HG03095 (cell line): Measurements from ENCODE around the gene GPR156.

Source experiments
- ATAC-seq: cut with Tn5 transposase; IDR thresholded peaks from one replicate; pipeline ENCODE4 v1.9.1; 2021; ENCODE audit warnings: moderate library complexity; ENCODE audit not compliant: unreplicated experiment

Gene GPR156

DNA sequence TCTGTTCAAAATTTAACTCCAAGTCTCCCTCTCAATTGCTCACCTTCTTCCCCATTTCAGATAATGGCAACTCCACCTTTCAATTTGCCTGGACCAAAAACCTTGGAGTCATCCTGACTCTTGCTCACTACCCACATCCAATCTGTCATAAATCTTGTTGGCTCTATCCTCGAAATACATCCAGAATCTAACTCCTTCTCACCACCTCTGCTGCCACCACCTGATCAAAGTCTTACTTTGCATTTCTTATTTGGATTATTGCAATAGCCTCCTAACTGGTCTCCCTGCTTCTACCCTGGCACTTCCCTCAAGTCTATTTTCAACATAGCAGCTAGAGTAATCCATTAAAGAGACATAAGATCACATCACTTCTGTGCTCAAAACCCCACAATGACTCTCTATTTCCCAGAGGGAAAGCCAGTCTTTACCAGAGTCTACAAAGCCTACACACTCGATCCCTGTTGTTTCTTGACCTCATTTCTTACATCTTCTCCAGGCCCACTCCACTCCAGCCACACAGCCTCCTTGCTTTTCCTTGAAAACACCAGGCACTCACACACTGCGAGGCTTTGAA lies 86.6 kb downstream of the GPR156 start:
- no peak for ATAC-seq

DNA sequence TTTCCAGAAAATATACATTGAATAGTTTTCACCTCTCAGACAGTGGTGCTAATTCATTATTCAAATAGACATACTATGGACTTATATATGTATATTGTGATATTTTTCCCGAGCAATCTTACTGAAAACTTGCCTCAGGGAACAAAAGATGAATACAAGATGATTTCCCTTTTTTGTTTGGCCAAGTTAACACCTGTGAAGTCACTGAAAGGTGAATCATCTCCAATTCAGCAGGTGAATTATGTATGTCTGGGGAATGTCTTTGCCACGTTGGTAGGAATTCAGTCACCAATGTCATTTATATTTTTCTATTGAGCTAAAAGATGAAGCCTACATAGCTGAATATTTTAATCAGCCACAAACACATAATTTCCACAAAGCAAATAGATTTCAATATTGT lies 88.2 kb downstream of the GPR156 start:
- no peak for ATAC-seq

DNA sequence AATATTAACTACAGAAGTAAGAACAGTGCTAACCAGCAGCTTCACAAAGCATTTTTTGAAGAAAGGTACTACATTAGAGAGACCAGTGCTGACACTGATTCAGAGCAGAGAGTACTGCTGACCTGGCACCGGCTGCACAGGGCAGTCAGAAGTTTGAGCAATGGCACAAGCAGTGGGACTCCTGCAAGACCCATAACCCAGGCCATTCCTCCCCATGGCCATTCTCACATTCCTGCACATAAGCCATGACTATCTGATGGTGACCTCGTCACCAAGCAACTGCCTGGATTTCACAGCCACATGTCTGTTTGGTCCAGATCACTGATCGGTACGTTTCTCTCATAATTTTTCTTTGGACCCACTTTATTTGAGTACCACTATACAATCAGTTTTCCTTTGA lies 88.7 kb downstream of the GPR156 start:
- ATAC-seq = no peak

DNA sequence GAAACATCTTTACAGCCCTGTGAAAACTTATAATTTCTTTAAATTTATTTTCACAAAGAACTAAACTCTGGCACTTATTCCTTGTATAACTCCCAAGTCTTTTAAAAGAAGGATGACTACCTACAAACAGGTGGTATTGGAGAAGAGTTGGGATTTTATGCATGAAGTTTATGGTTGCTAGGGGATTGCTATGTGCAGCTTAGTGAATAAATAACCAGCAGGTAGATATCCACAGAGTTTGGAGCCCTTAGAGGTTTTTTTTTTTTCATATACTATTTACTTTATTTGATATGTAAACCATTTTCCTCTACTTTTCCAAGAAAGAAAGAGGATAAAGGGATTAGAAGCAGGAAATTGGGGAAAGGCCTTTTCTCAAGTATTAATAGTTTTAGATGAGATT lies 91.5 kb downstream of the GPR156 start:
- no peak for ATAC-seq

DNA sequence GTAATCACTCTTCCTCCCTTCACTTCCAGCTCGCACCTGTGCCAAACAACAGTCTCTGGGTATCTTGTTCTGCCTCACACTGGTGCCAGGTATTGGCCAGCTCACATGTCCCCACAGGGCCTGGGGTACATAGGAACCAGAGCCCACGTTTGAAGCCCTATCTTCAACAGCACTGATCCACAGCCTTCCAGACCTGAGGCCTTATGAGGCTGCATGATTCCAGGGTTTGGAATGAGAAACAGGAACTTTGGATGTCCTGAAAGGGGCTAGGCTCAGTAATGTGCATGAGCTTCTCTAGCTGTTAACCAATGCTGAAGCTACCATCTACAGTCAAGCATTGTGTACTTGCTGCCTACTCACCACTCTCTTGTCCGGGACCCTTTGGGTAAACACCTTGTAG lies 92.4 kb downstream of the GPR156 start:
- ATAC-seq = no peak

DNA sequence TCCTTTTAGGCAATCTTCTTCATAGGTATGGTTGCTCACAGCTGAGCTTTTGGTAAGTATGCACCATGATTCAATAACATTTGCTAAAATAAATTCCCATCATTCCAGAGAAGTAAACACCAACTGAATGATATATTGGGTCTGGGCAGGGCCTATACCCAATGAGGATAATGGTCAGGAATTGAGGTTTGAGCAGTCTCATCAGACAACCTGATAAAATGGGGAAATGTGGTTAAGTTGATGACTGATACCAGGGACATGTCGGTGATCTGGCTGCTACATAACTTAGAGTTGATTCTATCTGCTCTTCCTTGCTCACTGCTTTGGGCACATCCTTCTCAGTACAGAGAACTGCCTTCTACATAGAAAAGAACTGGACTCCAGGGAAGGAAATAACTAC lies 92.9 kb downstream of the GPR156 start:
- no peak for ATAC-seq

DNA sequence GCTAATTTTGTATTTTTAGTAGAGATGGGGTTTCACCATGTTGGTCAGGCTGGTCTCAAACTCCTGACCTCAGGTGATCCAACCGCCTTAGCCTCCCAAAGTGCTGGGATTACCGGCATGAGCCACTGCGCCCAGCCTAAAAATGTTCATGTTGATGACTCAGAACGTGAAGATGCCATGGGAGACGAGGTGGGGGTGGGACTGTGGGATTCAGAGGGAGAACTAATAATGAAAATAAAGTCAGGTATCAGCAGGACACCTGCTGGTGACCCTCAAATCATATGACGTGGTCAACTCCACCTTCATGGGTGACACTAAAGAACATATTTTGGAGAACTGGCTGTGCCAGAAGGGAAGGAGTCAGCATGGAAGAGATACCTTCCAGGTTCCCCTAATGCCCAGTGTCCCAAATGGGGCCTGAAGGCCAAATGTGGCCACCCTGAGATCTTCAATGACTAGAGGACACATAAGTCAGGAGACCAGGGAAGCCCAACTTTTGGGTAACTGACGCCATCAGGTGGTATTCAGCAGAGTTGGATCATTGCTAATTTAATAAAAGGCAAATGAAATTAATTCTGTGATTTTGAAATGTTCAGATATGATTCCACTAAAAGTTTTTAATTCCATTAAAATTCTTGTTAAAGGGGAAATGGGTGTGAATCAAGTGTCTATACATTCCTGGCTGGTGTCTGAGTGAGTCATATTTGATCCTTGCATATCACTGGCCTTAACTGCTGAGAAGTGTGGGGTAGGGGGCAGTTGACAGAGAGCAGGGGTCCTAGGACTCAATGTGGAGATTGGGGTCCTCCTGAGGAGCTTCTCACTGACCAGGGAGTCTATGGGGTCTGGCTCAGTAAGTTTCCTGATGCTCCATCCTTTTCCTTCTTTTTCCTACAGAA lies 102.2 kb downstream of the GPR156 start:
- no peak for ATAC-seq

DNA sequence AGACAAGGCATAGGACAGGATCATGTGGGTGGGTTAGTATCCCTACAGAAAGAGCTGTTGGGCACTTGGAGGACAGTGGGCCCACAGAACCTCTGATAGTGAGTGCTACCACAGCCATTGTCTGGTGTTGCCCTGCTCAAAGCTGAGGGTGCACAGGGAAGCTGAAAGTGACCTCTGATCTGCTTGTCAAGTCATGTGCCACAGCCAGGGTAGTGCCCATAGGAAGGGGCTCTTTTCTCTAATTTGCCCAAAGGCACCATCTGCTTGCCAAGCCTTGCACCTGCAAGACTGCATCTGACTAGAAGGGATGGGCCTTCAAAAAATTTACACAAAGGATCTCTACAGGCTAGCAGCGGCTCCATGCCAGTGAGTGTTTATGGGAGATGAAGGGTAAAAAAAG lies 103.4 kb downstream of the GPR156 start:
- no peak for ATAC-seq

DNA sequence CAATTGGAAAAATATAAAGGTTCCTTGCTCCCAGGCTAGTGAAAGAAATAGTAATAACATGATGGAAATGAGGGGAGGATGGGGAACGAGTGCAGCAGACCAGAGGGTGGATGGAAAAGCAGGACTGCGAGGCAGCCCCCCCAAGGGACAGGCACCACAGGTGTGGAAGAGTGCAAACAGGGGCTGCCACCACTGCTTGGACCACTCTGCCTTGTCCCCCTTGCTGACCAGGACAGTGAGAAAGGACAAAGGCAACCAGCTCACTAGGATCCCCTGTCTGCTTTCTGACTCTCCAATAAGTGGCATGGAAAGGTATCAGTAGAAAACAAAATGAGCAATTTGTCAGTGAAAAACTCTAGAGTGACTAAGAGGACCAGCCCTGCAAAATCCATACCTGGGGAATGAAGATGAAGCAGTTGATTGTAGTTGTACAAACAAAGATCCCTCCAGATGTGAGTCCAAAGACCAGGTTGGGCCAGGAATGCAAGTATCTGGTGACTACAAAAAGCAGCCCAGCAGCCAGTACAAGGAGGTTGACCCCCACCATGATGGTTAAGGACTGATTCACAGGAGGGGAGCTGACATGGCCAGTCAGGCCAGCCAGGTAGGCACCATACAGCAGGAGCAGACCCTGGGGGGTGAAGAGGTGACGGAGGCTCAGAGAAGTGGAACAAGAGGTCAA lies 104.2 kb downstream of the GPR156 start:
- no peak for ATAC-seq

DNA sequence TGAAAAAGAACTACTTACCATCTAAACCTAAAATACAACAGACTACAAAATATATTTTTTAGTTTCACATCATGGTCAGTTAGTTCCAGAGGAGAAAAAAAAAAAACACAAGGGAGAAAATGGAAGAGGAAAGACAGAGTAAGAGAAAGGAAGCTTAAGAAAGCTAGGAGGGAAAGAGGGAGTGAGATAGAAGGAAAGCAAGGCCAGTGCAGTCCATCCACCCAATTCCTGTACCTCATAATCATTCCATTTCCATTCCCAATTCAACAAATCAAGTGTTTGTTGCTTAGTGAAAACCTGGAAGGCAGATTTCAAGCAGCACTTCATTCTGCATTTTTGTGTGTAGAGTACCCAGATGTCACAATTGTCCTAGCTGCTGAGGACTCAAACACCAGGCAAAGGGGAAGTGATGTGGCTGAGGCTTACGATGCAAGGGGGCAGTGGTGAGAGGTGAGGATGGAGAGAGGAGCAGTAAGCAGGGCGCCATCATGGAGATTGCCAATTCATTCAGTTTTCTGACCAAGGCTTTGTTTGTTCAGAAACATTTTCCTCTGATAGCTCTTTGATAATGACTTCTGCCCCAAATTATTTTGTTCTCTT lies 107.2 kb downstream of the GPR156 start:
- ATAC-seq = no peak

DNA sequence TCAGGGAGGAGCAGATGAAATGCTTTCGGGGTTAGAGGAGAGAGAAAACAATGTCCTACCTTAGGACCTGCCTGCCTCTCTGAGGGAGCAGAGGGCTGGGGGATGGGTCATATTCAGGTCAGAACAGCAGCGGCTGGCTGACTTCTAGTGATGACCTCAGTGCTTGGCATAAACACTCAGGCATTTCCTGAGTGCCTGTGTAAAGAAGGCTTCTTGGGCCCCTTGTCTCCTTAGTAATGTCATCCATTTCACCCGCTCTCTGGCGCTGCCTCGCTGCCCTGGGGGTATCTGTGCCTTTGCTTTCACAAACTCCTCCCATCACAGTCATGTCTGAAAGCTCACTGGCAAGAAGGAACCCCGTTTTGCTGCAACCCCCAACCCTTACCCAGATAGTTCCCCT lies 107.9 kb downstream of the GPR156 start:
- no peak for ATAC-seq

DNA sequence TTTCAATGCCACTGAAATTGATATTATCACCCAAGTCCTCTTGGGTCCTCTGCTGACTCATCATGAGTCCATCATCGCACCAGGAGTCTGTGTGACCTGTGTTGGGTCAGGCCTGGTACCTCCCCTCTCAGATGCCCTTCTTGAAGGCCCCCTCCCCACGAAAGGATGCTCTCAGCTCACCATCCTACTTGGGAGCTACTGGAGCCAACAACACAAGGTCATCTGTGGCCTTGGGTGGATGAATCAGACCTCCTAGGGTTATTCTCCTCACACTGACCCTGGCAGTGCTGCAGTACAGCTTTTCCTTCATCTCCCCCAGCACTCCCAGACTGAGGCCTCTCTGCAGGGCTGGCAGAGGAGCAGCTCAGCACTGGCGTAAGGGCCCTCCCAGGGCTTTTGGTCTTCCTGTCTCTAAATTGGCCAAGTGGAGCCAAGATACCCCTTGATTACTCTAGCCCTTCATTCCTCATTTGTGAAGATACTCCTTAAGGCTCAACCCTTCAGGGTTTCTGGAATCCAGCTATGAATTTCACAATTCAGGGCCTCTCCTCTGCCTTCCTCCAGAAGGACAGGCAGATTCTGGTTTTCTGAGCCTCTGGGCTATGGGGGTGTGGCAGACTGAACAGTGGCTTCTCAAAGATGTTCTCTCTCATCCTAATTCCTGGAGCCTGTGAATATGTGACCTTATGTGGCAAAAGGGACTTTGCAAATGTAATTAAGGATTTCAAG lies 110.0 kb downstream of the GPR156 start:
- no peak for ATAC-seq

DNA sequence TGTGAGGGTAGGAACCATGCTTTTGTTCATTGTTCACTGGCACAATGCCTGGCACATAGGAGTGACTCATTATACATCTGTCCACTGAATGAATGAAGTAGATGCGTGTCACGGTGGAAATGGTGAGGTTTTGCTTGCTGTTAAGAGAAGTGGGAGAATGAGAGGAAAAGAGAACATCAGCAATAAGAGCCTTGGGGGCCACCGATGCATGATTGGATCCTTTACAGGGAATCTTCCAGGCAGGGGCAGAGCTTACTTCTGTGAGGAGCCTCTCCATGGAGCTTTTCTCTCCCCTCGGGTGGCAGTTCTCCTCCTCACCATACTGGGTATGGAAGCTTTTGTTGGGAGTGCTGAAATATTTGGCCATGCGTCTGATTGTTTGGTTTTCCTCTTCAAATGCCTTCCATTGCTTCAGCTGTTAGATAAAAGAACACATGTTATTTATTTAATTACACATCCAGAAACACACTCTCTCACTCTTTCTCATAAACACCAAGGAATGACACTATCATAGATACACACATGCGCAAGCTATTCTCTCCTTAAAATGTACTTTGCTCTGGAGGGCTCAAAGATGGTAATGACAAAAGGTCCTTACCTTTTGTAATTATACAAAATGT lies 111.9 kb downstream of the GPR156 start:
- ATAC-seq = no peak

DNA sequence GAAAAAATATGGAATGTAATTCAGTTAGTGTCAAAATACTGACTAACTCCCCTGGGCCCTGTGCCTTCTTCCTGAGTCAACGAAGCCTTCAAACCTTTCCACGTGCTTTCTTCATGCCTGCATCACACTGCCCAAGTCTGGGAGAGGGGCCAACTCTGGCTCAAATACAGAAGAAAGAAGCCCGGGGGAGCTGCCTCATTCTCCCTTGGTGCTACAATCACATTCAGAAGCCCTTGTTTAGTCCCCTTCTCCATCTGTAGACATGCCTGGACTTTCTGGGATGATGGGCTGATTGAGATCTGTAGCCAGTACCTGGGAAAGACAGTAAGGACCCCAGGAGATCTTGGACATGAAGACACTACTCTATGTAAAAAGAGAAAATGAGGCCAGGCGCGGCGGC lies 113.0 kb downstream of the GPR156 start:
- ATAC-seq = no peak

DNA sequence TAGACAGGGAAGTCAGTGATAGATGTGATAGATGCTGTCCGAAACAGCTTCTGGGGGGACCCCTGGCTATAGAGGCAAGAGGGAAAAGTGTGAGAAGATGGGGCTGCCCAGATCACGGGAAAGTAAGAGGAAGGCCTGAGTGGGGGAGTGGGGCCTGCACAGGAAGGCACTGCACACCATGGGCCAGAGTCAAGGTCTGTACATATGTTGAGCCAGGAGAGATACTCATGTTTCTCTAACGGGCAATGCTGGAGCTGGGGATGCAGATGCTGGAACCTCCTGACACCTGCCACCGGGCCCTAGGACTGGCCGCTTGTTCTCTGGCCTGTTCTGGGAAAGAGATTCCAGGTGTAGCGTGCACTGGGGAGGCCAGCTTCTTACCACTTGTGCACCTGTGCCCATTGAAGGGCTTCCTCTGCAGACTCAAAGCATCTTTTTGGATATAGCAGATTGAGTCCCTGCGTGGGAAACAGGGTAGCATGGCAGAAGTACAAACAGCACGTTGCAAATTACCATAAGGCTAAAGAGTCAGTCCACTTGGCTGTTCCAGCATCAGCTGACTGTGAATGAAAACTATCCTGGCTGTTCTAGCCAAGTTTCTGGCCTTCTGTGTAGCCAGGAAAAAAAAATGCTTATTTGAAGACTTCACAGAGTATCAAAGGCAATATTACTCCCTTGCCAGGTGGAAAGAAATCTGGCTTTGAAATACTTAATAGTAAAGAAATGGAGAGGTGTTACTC lies 113.7 kb downstream of the GPR156 start:
- no peak for ATAC-seq

DNA sequence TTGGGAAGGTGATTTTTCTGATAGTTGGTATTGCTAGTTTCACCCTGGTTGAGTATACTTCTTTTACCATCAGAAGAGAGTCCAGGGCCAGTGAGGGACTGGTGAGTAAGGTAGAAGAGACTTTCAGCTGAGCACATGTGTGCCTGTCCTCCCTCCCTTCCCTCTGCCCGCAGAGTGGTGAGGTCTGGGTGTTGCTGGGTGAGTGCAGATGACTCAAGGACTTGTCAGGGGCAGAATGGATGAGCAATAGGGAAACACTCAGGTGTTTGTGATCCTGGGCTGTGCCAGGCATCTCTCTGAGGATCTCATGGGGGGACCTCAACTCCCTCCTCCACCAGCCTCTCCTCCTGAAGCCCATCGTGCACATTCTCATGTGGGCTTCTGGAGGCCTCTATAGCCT lies 114.8 kb downstream of the GPR156 start:
- no peak for ATAC-seq

DNA sequence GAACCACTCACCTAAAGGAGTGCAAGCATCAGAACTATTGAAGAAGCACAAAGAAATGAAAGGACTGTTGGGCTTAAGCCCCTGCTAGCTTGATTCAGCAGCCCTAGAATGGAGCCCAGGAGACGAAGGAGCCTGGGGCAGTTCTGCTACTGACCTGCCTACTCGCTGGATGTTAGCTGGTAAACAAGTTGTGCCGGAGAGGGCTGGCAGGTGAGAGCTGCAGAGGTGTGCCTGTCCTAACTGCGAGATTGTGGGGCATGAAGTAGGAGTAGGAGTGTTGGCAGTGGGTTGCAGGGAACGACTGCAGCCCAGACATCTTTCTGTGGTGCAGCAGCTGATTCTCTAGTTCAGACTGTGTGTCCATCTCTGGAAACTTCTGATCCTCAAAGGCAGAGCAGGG lies 115.6 kb downstream of the GPR156 start:
- ATAC-seq = no peak

DNA sequence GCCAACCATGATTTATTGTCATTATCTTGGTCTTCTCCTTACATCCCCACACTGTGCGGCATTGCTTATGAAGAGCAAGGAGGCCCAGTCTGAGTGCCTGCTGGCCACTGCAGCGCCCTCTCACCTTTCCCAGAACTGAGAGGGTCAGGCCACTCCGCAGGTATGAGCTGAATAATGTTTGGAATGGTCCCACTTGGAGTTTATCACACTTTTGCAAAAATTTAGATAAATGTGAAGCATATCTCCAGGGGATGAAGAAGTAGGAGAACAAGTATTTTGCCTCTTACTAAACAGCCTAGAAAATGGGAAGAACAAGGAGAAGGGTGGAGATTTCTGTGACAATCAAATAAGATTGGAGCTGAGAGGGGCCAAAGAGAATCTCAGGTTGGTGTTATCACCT lies 116.4 kb downstream of the GPR156 start:
- no peak for ATAC-seq

DNA sequence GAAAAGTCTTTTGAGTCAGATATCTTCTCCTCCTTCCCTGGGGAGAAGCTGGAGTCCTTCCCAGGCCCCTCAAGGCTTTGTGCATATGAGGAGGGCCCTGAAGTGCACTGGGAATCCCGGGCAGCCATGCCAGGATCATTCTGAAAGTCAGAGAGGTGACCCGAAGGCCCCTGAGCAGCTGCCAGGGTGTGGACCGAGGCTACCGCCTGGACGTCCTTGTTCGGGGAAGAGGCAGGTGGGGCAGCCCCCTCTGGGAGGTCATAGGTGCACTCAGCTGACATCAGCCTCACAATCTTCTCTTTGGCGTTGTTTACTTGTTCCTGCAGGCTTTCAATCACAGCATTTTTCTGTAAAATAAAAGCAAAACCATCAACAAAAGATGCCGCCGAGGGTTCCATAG lies 117.0 kb downstream of the GPR156 start:
- ATAC-seq = no peak

DNA sequence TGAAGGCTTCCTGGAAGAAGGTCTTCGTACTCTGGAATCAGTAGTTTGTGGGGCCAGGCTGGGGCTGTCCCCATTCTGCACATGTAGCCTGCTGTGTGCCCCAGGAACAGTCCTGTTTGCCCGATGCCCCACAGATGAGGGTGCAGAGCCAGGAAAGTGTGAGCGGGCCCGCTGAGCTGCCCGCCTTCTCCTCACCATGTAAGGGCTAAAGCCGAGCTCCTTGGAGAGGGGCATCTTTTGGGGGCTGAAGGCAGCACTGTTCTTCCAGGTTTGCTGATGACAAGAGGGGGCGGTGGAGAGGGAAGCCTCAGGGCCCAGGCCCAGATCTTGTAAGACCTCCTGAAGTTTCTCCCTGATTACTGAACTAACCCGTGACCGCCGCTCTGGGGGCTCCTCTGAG lies 117.5 kb downstream of the GPR156 start:
- ATAC-seq = no peak
